Breast epithelium (tissue), 4 donors: ENCODE results near the gene MED17. TPM values are rescaled to one million over a fixed set of nuclear protein-coding genes. Genes with fewer than 3 reads are reported as not detected.

Experiments used
- DNase-seq, 2 donors: peaks; one replicate each; pipeline ENCODE4 v3.0.0-alpha.2; 2019; ENCODE audit warnings: low spot score in 2 of 2
- H3K27ac ChIP-seq, 2 donors: fragments of 200-600 bp; sonication (generic) in 1 of 2; one replicate each; pipeline ENCODE4 v1.5.1; 2016 to 2019; ENCODE audit warnings: mild to moderate bottlenecking in 1 of 2
- H3K27me3 ChIP-seq, 2 donors: fragments of 200-600 bp; sonication (generic) in 1 of 2; one replicate each; pipeline versions ENCODE4 v1.5.1 to v1.6.0; 2017 to 2019; ENCODE audit warnings: control low read depth in 1 of 2, mild to moderate bottlenecking in 1 of 2
- H3K36me3 ChIP-seq: fragments of 200-600 bp; one replicate; pipeline ENCODE4 v1.5.1; 2019
- H3K4me1 ChIP-seq, 2 donors: fragments of 200-600 bp; sonication (generic); one replicate each; pipeline ENCODE4 v1.5.1; 2016 to 2019; ENCODE audit warnings: control low read depth in 1 of 2
- H3K4me3 ChIP-seq, 3 donors: fragments of 200-600 bp; sonication (generic); 1 replicate in 2 of 3; 2 replicates in 1 of 3; pipeline ENCODE4 v1.5.1; 2016 to 2019; ENCODE audit warnings: mild to moderate bottlenecking in 3 of 3, moderate library complexity in 2 of 3
- H3K9me3 ChIP-seq, 2 donors: fragments of 200-600 bp; sonication (generic) in 1 of 2; one replicate each; pipeline ENCODE4 v1.5.1; 2016 to 2019; ENCODE audit warnings: control low read depth in 1 of 2
- CTCF ChIP-seq, 3 donors: fragments of 450-650 bp; IDR thresholded peaks; one replicate each; pipeline ENCODE4 v1.5.1; 2016 to 2017; ENCODE audit warnings: antibody characterized with exemption in 3 of 3, mild to moderate bottlenecking in 3 of 3, moderate library complexity in 3 of 3
- POLR2A ChIP-seq: fragments of 450-650 bp; IDR thresholded peaks from one replicate; pipeline ENCODE4 v1.6.1; 2016; ENCODE audit warnings: antibody characterized with exemption, mild to moderate bottlenecking, moderate library complexity
- POLR2AphosphoS5 ChIP-seq, 3 donors: sonication (generic); formaldehyde crosslinking; IDR thresholded peaks; one replicate each; pipeline ENCODE4 v1.6.1; 2017; ENCODE audit warnings: antibody characterized with exemption in 3 of 3
- intact Hi-C: fragments of 100-400 bp; cut with DNase I; formaldehyde crosslinking; loops from one replicate; pipeline ENCODE4 v1.15.1; 2023; ENCODE audit warnings: low total_unique reads
- total RNA-seq, 3 donors: library from RNA; depleted of rRNA; stranded (reverse); fragments of >200 nt; gene quantifications; one replicate each; pipeline ENCODE4 v1.1.0, GENCODE V29; 2016

Gene MED17
- total RNA-seq, result 10 to 100 TPM; 20.6 to 47.0 (median 29.8) TPM

DNA sequence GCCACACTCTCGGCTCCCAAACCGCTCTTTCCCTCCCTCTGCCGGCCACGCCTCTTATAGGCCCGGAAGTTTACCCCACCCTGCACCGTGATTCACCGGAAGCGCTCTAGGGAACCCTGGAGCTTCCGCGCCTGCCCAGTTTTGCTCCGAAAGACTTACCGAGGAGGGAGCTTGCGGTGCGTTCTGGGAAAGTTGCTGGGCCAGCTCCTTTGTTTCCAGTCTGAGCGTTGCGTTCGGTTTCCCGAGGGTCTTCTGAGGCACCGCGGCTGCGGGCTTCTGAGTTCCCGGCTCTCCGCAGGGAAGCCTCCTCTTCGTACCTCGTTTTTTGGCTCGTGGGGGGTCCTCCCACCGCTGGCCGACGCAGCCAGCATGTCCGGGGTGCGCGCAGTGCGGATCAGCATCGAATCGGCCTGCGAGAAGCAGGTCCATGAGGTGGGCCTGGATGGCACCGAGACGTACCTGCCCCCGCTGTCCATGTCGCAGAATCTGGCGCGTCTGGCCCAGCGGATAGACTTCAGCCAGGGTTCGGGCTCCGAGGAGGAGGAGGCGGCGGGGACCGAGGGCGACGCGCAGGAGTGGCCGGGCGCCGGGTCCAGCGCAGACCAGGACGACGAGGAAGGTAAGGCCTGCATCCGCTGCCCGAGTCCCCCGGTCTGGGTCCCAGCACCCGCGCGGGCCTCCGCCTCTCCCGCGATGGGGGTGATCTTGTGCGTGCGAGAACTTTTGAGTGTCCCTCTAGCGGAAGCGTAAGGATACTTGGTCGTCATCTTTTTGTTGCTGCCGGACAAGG is at the start of gene MED17:
MED17 (plus strand) TSS at position 138 of the 790 bp plus-strand sequence; CDS start at position 370, 232 bp downstream.
- Histone ChIP-seq H3K27ac (peak within 1 kb of the TSS; percentile 95 to 98), H3K27me3 (no peaks in the 10 kb centered on the region), H3K9me3 (no peaks in the 10 kb centered on the region), H3K36me3 (no peaks in the 10 kb centered on the region), H3K4me1 (peaks cover 0 to 10% of the 10 kb centered on the region in 2 donors), H3K4me3 (peak within 1 kb of the TSS; percentile 85 to 99 (median 96))
- intact Hi-C loops, result no loop called here
- peak; percentile 87 to 90 for DNase-seq
- TF ChIP-seq CTCF (IDR thresholded peaks at IDR 0.05), result peak; percentile 32 to 42 (median 35)
- peak; percentile 42 for TF ChIP-seq POLR2A
- peak; percentile 37 to 83 (median 61) for TF ChIP-seq POLR2AphosphoS5 (IDR thresholded peaks at IDR 0.05)

GRCh38 chr11:93734427-93735222 is 49.5 kb upstream of the MED17 start:
- DNase-seq, result no peak
- H3K27me3 ChIP-seq, result no peaks in the 10 kb centered on the region
- peaks cover 0 to 19% of the 10 kb centered on the region in 2 donors for H3K4me1 ChIP-seq
- peaks cover 24% of the 10 kb centered on the region for H3K36me3 ChIP-seq
- TF ChIP-seq CTCF (IDR thresholded peaks at IDR 0.05) (no peak), POLR2A (no peak), POLR2AphosphoS5 (IDR thresholded peaks at IDR 0.05) (no peak)
- H3K4me3 ChIP-seq, result no peak overlapping the region
- H3K27ac ChIP-seq, result no peak overlapping the region
- no peaks in the 10 kb centered on the region for H3K9me3 ChIP-seq
- intact Hi-C loops, result no loop called here

- Histone ChIP-seq H3K4me1 (peaks cover 0 to 22% of the 10 kb centered on the region in 2 donors), H3K4me3 (no peak overlapping the region), H3K27ac (no peak overlapping the region), H3K36me3 (peaks cover 23% of the 10 kb centered on the region), H3K27me3 (no peaks in the 10 kb centered on the region), H3K9me3 (no peaks in the 10 kb centered on the region)
- intact Hi-C loops, result no loop called here
- no peak for DNase-seq
- TF ChIP-seq POLR2A, result no peak
- no peak for TF ChIP-seq CTCF (IDR thresholded peaks at IDR 0.05)
- TF ChIP-seq POLR2AphosphoS5 (IDR thresholded peaks at IDR 0.05), result no peak
Observed at GRCh38 chr11:93735627-93736026, 48.5 kb upstream of the MED17 start.

- intact Hi-C loops, result no loop called here
- no peak for TF ChIP-seq POLR2AphosphoS5 (IDR thresholded peaks at IDR 0.05)
- no peak for TF ChIP-seq POLR2A
- TF ChIP-seq CTCF (IDR thresholded peaks at IDR 0.05), result no peak
- H3K36me3 ChIP-seq, result peaks cover 18% of the 10 kb centered on the region
Observed at GRCh38 chr11:93736129-93736528, 48.0 kb upstream of the MED17 start.

More at GRCh38 chr11:93736129-93736528, 48.0 kb upstream of the MED17 start:
- Histone ChIP-seq H3K4me3 (no peak overlapping the region), H3K27me3 (no peaks in the 10 kb centered on the region), H3K9me3 (no peaks in the 10 kb centered on the region), H3K4me1 (peaks cover 0 to 22% of the 10 kb centered on the region in 2 donors), H3K27ac (no peak overlapping the region)
- DNase-seq, result no peak
